ENCODE measurements around the gene ANXA2R.
"Not testable (repeated sequence)": the region's sequence is repeated elsewhere in the genome, so short reads cannot be mapped to it uniquely, and the experiment has no call there.

The ANXA2R gene, protein sequence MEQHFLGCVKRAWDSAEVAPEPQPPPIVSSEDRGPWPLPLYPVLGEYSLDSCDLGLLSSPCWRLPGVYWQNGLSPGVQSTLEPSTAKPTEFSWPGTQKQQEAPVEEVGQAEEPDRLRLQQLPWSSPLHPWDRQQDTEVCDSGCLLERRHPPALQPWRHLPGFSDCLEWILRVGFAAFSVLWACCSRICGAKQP

GRCh38 chr5:43040287-43041098 is at the start of gene ANXA2R:
Gene ANXA2R, minus strand, starts transcription at chr5:43040319. Its CDS starts 273 bp downstream, at chr5:43040046.
- H3K36me3 ChIP-seq = peaks cover 11% of the 10 kb centered on the region; the same call in 1 of the 2 replicates
- H4K20me1 ChIP-seq = peaks cover 10% of the 10 kb centered on the region
- H3K9me3 ChIP-seq = no peaks in the 10 kb centered on the region
- peak within 1 kb of the TSS; percentile 75 for H3K4me3 ChIP-seq
- peak within 1 kb of the TSS; percentile 97 for H3K4me2 ChIP-seq
- peaks cover 44% of the 10 kb centered on the region for H3K4me1 ChIP-seq
- peak within 1 kb of the TSS; percentile 86 for H3K9ac ChIP-seq
- TF ChIP-seq Cebpa-rat (IDR thresholded peaks at IDR 0.05) = no peak
- H3K27me3 ChIP-seq = no peaks in the 10 kb centered on the region
- peak within 1 kb of the TSS; percentile 92 for H3K27ac ChIP-seq

GRCh38 chr5:43086118-43086908 is 46.2 kb upstream of the ANXA2R start:
- H3K9ac ChIP-seq, H3K4me1 ChIP-seq, H3K27ac ChIP-seq, H4K20me1 ChIP-seq, H3K4me2 ChIP-seq, H3K4me3 ChIP-seq, H3K27me3 ChIP-seq: not testable (repeated sequence)
- H3K36me3 ChIP-seq = peaks cover 40% of the 10 kb centered on the region
- peaks cover 32% of the 10 kb centered on the region for H3K9me3 ChIP-seq

GRCh38 chr5:43085453-43085852 is 45.3 kb upstream of the ANXA2R start:
- no peak overlapping the region for H3K27ac ChIP-seq
- no peak overlapping the region for H3K9ac ChIP-seq
- peaks cover 8% of the 10 kb centered on the region for H3K4me1 ChIP-seq
- no peak for TF ChIP-seq Cebpa-rat (IDR thresholded peaks at IDR 0.05)
- H3K4me2 ChIP-seq = no peak overlapping the region
- H3K27me3 ChIP-seq = no peaks in the 10 kb centered on the region
- H4K20me1 ChIP-seq = no peaks in the 10 kb centered on the region
- H3K36me3 ChIP-seq = peaks cover 41% of the 10 kb centered on the region
- H3K4me3 ChIP-seq = no peak overlapping the region
- peaks cover 32% of the 10 kb centered on the region for H3K9me3 ChIP-seq

- peaks cover 42% of the 10 kb centered on the region for H3K36me3 ChIP-seq
- not testable (repeated sequence) for H3K4me3 ChIP-seq, H3K27me3 ChIP-seq, H3K9ac ChIP-seq, H3K4me2 ChIP-seq, H3K4me1 ChIP-seq, H3K27ac ChIP-seq, H4K20me1 ChIP-seq
- H3K9me3 ChIP-seq = peaks cover 32% of the 10 kb centered on the region
Measured at GRCh38 chr5:43084468-43084867, 44.3 kb upstream of the ANXA2R start.

- H3K4me1 ChIP-seq, H3K4me3 ChIP-seq, H3K27ac ChIP-seq, H3K27me3 ChIP-seq, H4K20me1 ChIP-seq, H3K4me2 ChIP-seq, H3K9ac ChIP-seq: not testable (repeated sequence)
- H3K36me3 ChIP-seq = peaks cover 73% of the 10 kb centered on the region
- peaks cover 32% of the 10 kb centered on the region for H3K9me3 ChIP-seq
Measured at GRCh38 chr5:43081345-43081744, 41.2 kb upstream of the ANXA2R start.

GRCh38 chr5:43078956-43079355 is 38.8 kb upstream of the ANXA2R start:
- Histone ChIP-seq H3K4me2 (no peak overlapping the region), H3K4me3 (no peak overlapping the region), H3K9me3 (peaks cover 11% of the 10 kb centered on the region), H3K4me1 (peaks cover 17% of the 10 kb centered on the region), H4K20me1 (no peaks in the 10 kb centered on the region), H3K9ac (no peak overlapping the region), H3K27me3 (no peaks in the 10 kb centered on the region), H3K36me3 (peaks cover 81% of the 10 kb centered on the region), H3K27ac (no peak overlapping the region)
- TF ChIP-seq Cebpa-rat (IDR thresholded peaks at IDR 0.05) = no peak

- H3K4me1 ChIP-seq = peaks cover 18% of the 10 kb centered on the region
Measured at GRCh38 chr5:43077446-43078191, 37.5 kb upstream of the ANXA2R start.

DNA sequence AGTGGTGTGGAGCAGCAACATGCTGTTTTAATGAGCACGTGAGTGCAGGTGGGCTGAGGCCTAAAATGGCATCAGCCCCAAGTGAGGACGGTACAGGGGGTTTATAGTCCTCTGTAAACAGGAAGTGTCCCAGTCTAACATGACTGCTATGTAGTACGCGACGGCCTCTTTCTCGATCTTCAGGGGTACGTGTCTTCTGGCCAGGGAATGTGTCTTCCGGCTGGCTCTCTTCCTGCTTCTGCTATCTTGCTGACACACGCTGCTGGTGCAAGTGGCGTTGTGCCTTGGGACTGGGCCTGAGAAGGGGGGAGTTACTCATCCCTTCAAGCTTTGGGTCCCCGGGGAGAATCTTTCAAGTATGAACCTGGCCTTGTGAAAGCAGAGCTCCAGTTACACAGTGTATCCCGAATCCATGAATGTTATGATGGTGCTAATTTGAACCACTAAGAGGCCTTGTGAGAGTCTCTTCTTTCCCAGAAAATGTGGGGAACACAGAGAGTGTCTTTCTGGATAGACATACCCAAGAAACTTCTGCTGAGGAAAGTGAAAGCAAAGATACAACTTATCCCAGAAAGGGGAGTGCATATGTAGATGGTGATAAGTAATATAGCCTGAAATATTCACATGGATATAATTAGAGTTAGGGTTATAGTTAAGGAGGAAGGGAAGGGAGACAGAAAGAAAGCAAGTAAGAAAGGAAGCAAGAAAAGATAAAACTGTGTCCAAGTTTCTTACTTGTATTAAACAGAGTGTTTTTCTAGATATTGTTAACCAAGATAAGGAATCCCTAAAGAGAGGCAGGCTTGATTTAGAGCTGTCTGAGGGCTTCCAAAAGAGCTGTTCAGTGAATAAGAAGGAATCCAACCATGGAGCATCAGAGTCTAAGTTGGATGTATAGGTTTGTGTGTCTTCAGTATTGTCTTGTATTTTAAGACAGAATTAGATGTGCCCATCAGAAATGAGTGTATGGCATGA is 35.5 kb upstream of the ANXA2R start:
- Histone ChIP-seq H3K36me3 (peaks cover 99% of the 10 kb centered on the region), H3K9me3 (peaks cover 15% of the 10 kb centered on the region), H3K4me3 (no peak overlapping the region), H3K9ac (peak overlapping the region; percentile 38), H3K27me3 (no peaks in the 10 kb centered on the region), H3K27ac (peak overlapping the region; percentile 58), H3K4me2 (peak overlapping the region; percentile 65), H3K4me1 (peaks cover 18% of the 10 kb centered on the region), H4K20me1 (no peaks in the 10 kb centered on the region)
- no peak for TF ChIP-seq Cebpa-rat (IDR thresholded peaks at IDR 0.05)

More at GRCh38 chr5:43077446-43078191, 37.5 kb upstream of the ANXA2R start:
- H3K4me3 ChIP-seq, H3K9me3 ChIP-seq, H3K4me2 ChIP-seq, H4K20me1 ChIP-seq, H3K27ac ChIP-seq, H3K9ac ChIP-seq, H3K27me3 ChIP-seq: not testable (repeated sequence)
- peaks cover 89% of the 10 kb centered on the region for H3K36me3 ChIP-seq

GRCh38 chr5:43074987-43075318 is 34.8 kb upstream of the ANXA2R start:
- Histone ChIP-seq H3K27ac (peak overlapping the region; percentile 58), H3K9ac (peak overlapping the region; percentile 38; the same call in 1 of the 2 replicates), H4K20me1 (no peaks in the 10 kb centered on the region), H3K4me3 (no peak overlapping the region), H3K4me1 (peaks cover 18% of the 10 kb centered on the region), H3K4me2 (peak overlapping the region; percentile 65), H3K27me3 (no peaks in the 10 kb centered on the region), H3K9me3 (peaks cover 20% of the 10 kb centered on the region), H3K36me3 (peaks cover 99% of the 10 kb centered on the region)
- no peak for TF ChIP-seq Cebpa-rat (IDR thresholded peaks at IDR 0.05)

Data from BLaER1 (cell line).